Left hindlimb (tissue), 1 donor: ENCODE measurements around the gene C3orf33.

Experiments used
- DNase-seq: peaks from one replicate; pipeline ENCODE4 v3.0.0-alpha.2; 2018

The C3orf33 gene

DNA sequence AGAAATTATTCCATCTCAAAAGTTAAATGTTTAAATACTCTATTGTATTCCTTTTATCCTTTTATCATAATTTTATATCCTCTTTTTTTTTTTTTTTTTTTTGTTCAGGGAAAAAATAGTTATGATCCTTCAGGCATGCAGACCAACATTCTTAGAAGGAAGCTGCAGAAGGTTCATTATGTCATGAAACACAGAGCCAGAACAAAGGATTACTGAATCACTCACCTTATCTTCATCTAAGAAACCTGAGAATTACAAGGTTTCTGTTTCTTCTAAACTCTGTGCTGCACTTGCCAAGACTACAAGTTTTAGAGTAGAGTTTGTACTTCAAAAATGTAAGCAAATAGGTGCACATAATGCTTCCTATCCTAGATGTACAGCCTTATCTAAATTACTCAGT, 64.5 kb downstream of the C3orf33 start:
- no peak for DNase-seq

DNA sequence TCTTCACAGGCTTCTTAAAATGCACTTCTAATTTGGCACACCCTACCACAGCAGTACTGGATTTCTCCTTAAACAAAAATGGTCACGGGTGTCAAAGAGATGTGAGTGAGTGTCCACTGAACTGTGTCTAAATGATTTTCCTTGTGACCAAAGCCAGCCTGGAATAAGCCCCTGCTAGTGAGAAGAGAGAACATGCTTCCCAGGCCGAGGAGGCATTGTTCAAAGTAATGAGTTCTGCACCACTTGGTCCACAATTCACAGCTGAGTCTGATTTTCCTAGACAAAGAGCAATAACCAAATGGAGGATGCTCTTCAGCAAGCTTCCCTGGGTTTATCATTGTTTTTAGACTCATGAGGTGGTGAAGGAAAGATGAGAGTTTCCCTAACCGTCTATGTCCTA, 65.0 kb downstream of the C3orf33 start:
- no peak for DNase-seq

- DNase-seq, result no peak
Observed at GRCh38 chr3:155739154-155739553, 66.9 kb downstream of the C3orf33 start.

DNA sequence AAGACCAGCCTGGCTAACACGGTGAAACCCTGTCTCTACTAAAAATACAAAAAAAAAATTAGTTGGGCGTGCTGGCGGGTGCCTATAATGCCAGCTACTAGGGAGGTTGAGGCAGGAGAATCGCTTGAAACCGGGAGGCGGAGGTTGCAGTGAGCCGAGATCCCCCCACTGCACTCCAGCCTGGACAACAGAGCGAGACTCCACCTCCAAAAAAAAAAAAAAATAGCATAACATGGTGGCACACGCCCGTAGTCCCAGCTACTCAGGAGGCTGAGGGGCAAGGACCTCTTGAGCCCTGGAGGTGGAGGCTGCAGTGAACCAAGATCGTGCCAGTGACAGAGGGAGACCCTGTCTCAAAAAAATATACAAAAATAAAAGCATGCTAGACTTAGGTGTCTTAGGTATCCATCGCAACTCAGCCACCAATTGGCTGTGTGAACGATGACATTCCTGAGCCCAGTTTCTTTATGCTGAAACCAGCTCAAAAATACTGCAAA, 67.5 kb downstream of the C3orf33 start:
- DNase-seq, result no peak

GRCh38 chr3:155737844-155738460, 68.1 kb downstream of the C3orf33 start:
- peak; percentile 23 for DNase-seq

DNA sequence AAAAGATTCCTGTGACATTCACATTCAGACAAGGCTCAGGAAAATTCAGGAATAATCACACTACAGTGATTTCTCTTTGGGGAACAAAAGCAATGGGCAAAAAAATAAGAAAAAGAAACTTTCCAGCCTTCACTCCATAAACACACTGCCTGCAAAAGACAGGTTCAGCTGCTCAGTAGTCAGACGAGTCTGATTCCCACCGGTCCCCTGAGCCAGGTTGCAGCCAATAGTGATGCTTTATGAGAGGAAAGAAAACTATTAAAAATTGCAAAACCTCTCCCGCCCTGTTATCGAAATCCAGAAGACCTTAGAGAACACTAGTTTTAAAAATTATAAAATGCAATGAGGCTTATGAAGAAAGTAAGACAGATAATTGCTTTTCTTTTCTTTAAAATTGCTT, 69.7 kb downstream of the C3orf33 start:
- no peak for DNase-seq

GRCh38 chr3:155730843-155731242, 75.2 kb downstream of the C3orf33 start:
- DNase-seq, result no peak

- no peak for DNase-seq
Observed at GRCh38 chr3:155727836-155728235, 78.2 kb downstream of the C3orf33 start.

- DNase-seq, result no peak
Observed at GRCh38 chr3:155714295-155714718, 91.8 kb downstream of the C3orf33 start.
